Activated CD8-positive, alpha-beta T cell treated with anti-CD3 and anti-CD28 coated beads for 36 hours (primary cell): Measurements from ENCODE around the gene TRPV4. TPM values are rescaled to one million over a fixed set of nuclear protein-coding genes. Genes with fewer than 3 reads are reported as not detected.

Experiments used
- ATAC-seq: fragments of 200-7000 bp; cut with Tn5 transposase; one replicate; pipeline ENCODE4 v1.10.0; 2021; ENCODE audit warnings: mild to moderate bottlenecking, moderate library complexity
- CTCF ChIA-PET: fragments of 350-600 bp; sonication (Branson Sonifier 250); formaldehyde crosslinking; loops from one replicate; lab custom pipeline; 2021; ENCODE audit warnings: antibody characterized with exemption; lab: Charles Lee
- POLR2A ChIA-PET: fragments of 350-600 bp; sonication (Branson Sonifier 250); formaldehyde crosslinking; loops from one replicate; lab custom pipeline; 2021; ENCODE audit warnings: antibody characterized with exemption; lab: Charles Lee
- DNase-seq: peaks from one replicate; pipeline ENCODE4 v3.0.0-alpha.2; 2020
- H3K27ac Mint-ChIP-seq: one replicate; pipeline ENCODE4 v1.8.0; 2021; ENCODE audit warnings: mild to moderate bottlenecking, mixed read lengths
- H3K27me3 Mint-ChIP-seq: one replicate; pipeline ENCODE4 v1.8.0; 2021; ENCODE audit warnings: mixed read lengths
- H3K36me3 Mint-ChIP-seq: one replicate; pipeline ENCODE4 v1.8.0; 2021; ENCODE audit warnings: low read depth, mixed read lengths
- H3K4me1 Mint-ChIP-seq: one replicate; pipeline ENCODE4 v1.8.0; 2021; ENCODE audit warnings: low read depth, mixed read lengths
- H3K4me3 Mint-ChIP-seq: one replicate; pipeline ENCODE4 v1.8.0; 2021; ENCODE audit warnings: mild to moderate bottlenecking, moderate library complexity, mixed read lengths
- H3K9me3 Mint-ChIP-seq: one replicate; pipeline ENCODE4 v1.8.0; 2021; ENCODE audit warnings: mixed read lengths
- CTCF ChIP-seq: fragments of 200-600 bp; IDR thresholded peaks from one replicate; pipeline ENCODE4 v1.8.0; 2022; ENCODE audit warnings: antibody characterized with exemption, mild to moderate bottlenecking
- intact Hi-C: fragments of 100-400 bp; cut with micrococcal nuclease; formaldehyde crosslinking; loops from one replicate; pipeline ENCODE4 v1.10.0; 2022
- microRNA-seq: library from miRNA; unstranded; fragments of <30 nt; microRNA quantifications from one replicate; pipeline ENCODE4 v1.2.0, GENCODE V29; 2022; ENCODE audit warnings: borderline microRNAs expressed, borderline replicate concordance
- total RNA-seq, 2 experiments: library from RNA; stranded (reverse); gene quantifications; one replicate each; pipeline ENCODE4 v1.2.3, GENCODE V29; 2021

The TRPV4 gene
- total RNA-seq, 2 experiments from 2014 or later = not detected

- Mint-ChIP-seq H3K27me3 (peaks cover 11% of the 10 kb centered on the region), H3K4me3 (no peak overlapping the region), H3K36me3 (no peaks in the 10 kb centered on the region), H3K27ac (no peak overlapping the region), H3K9me3 (no peaks in the 10 kb centered on the region), H3K4me1 (no peaks in the 10 kb centered on the region)
- ChIA-PET POLR2A (no interaction called here), CTCF (interaction anchor here (1.1 to 2.0 kb wide), 2 partner anchors 41 to 137 kb away, joined by 3 to 7 read pairs; no protein-coding TSS in a partner anchor)
- no peak for ATAC-seq
- DNase-seq = no peak
- TF ChIP-seq CTCF = no peak
- intact Hi-C loops = no loop called here
Measured at GRCh38 chr12:109734219-109735000, 98.8 kb downstream of the TRPV4 start.

Small RNA genes lying within 50 kb of the gene (microRNA-seq; reads per million reads assigned to microRNA genes)
- gene MIR4497 = not detected

Other genes starting within 250 kb of the TRPV4 start
- 1 to 10 TPM in 1 of 2 experiments, under 1 TPM in 1; 0.76 to 1.0 TPM for gene FAM222A, start 119.6 kb downstream of the TRPV4 start, total RNA-seq
- gene GLTP, start 47.1 kb upstream of the TRPV4 start, total RNA-seq = 10 to 100 TPM; 19.9 to 21.2 TPM
- gene TCHP, start 66.9 kb upstream of the TRPV4 start, total RNA-seq = 10 to 100 TPM; 19.9 to 21.0 TPM
- gene GIT2, start 163.0 kb upstream of the TRPV4 start, total RNA-seq = 10 to 100 TPM; 49.2 to 49.6 TPM
- 10 to 100 TPM; 33.4 to 37.5 TPM for gene ANKRD13A, start 166.0 kb upstream of the TRPV4 start, total RNA-seq
- gene C12orf76, start 215.1 kb upstream of the TRPV4 start, total RNA-seq = 10 to 100 TPM in 1 of 2 experiments, 1 to 10 TPM in 1; 9.7 to 11.0 TPM